ENCODE measurements around the gene RBM28. TPM values are rescaled to one million over a fixed set of nuclear protein-coding genes. Genes with fewer than 3 reads are reported as not detected.
"Not testable (repeated sequence)": the region's sequence is repeated elsewhere in the genome, so short reads cannot be mapped to it uniquely, and the experiment has no call there.

RBM28 gene
- total RNA-seq, 2 experiments from 2014 or later, result 55.0 to 55.2 TPM

GRCh38 chr7:128281605-128282380, 61.9 kb downstream of the RBM28 start:
- CTCF ChIA-PET, result interaction anchor here (0.6 kb wide), 1 partner anchor 146 kb away, joined by 3 read pairs; no protein-coding TSS in a partner anchor
- POLR2A ChIA-PET, result no interaction called here

GRCh38 chr7:128280451-128280850, 63.3 kb downstream of the RBM28 start:
- ATAC-seq; H3K4me3 Mint-ChIP-seq; POLR2A ChIA-PET; DNase-seq; intact Hi-C loops (cut with DNase I, micrococcal nuclease); CTCF ChIA-PET; H3K27me3 Mint-ChIP-seq; H3K4me1 Mint-ChIP-seq; H3K27ac Mint-ChIP-seq: not testable (repeated sequence)
- Mint-ChIP-seq H3K9me3 (ENCODE audit: low read depth) (peaks cover 13% of the 10 kb centered on the region), H3K36me3 (ENCODE audit: low read depth) (peaks cover 32% of the 10 kb centered on the region)

More at GRCh38 chr7:128281605-128282380, 61.9 kb downstream of the RBM28 start:
- H3K4me1 Mint-ChIP-seq, result no peaks in the 10 kb centered on the region
- intact Hi-C loops (cut with DNase I, micrococcal nuclease), result no loop called here
- ATAC-seq, result no peak
- no peak for DNase-seq
- H3K27me3 Mint-ChIP-seq, result no peaks in the 10 kb centered on the region
- H3K9me3 Mint-ChIP-seq (ENCODE audit: low read depth), result peaks cover 13% of the 10 kb centered on the region
- H3K36me3 Mint-ChIP-seq (ENCODE audit: low read depth), result peaks cover 37% of the 10 kb centered on the region
- H3K4me3 Mint-ChIP-seq, result no peak overlapping the region
- H3K27ac Mint-ChIP-seq, result no peak overlapping the region

GRCh38 chr7:128279124-128279713, 64.5 kb downstream of the RBM28 start:
- no peak for DNase-seq
- H3K27ac Mint-ChIP-seq, result no peak overlapping the region
- ATAC-seq, result no peak
- intact Hi-C loops (cut with DNase I, micrococcal nuclease), result no loop called here
- H3K4me1 Mint-ChIP-seq, result no peaks in the 10 kb centered on the region
- peaks cover 13% of the 10 kb centered on the region for H3K9me3 Mint-ChIP-seq (ENCODE audit: low read depth)
- ChIA-PET POLR2A (no interaction called here), CTCF (no interaction called here)
- H3K4me3 Mint-ChIP-seq, result no peak overlapping the region
- no peaks in the 10 kb centered on the region for H3K27me3 Mint-ChIP-seq
- peaks cover 32% of the 10 kb centered on the region for H3K36me3 Mint-ChIP-seq (ENCODE audit: low read depth)

- H3K4me3 Mint-ChIP-seq, result no peak overlapping the region
- H3K27me3 Mint-ChIP-seq, result no peaks in the 10 kb centered on the region
- ATAC-seq, result no peak
- DNase-seq, result no peak
- H3K36me3 Mint-ChIP-seq (ENCODE audit: low read depth), result peaks cover 32% of the 10 kb centered on the region
- no peaks in the 10 kb centered on the region for H3K4me1 Mint-ChIP-seq
- intact Hi-C loops (cut with DNase I, micrococcal nuclease), result no loop called here
- peaks cover 13% of the 10 kb centered on the region for H3K9me3 Mint-ChIP-seq (ENCODE audit: low read depth)
- POLR2A ChIA-PET, result no interaction called here
- no peak overlapping the region for H3K27ac Mint-ChIP-seq
- CTCF ChIA-PET, result interaction anchor here (0.6 kb wide), 1 partner anchor 392 kb away, joined by 3 read pairs; no protein-coding TSS in a partner anchor
Observed at GRCh38 chr7:128278366-128278765, 65.3 kb downstream of the RBM28 start.

GRCh38 chr7:128275681-128276080, 68.0 kb downstream of the RBM28 start:
- H3K9me3 Mint-ChIP-seq (ENCODE audit: low read depth), result peaks cover 12% of the 10 kb centered on the region
- H3K36me3 Mint-ChIP-seq (ENCODE audit: low read depth), result peaks cover 18% of the 10 kb centered on the region
- CTCF ChIA-PET, result no interaction called here
- peaks cover 8% of the 10 kb centered on the region for H3K27me3 Mint-ChIP-seq
- POLR2A ChIA-PET, result no interaction called here
- H3K27ac Mint-ChIP-seq, result no peak overlapping the region
- ATAC-seq (no peak), DNase-seq (no peak)
- intact Hi-C loops (cut with DNase I, micrococcal nuclease), result no loop called here
- H3K4me1 Mint-ChIP-seq, result no peaks in the 10 kb centered on the region
- no peak overlapping the region for H3K4me3 Mint-ChIP-seq

- Mint-ChIP-seq H3K4me3 (no peak overlapping the region), H3K27ac (no peak overlapping the region), H3K4me1 (no peaks in the 10 kb centered on the region), H3K36me3 (ENCODE audit: low read depth) (peaks cover 13% of the 10 kb centered on the region), H3K9me3 (ENCODE audit: low read depth) (peaks cover 9% of the 10 kb centered on the region), H3K27me3 (peaks cover 8% of the 10 kb centered on the region)
- no peak for ATAC-seq
- no peak for DNase-seq
- POLR2A ChIA-PET, result no interaction called here
- intact Hi-C loops (cut with DNase I, micrococcal nuclease), result no loop called here
- CTCF ChIA-PET, result no interaction called here
Observed at GRCh38 chr7:128274884-128275603, 68.7 kb downstream of the RBM28 start.

- Mint-ChIP-seq H3K27ac (no peak overlapping the region), H3K4me3 (no peak overlapping the region), H3K4me1 (no peaks in the 10 kb centered on the region), H3K9me3 (ENCODE audit: low read depth) (peaks cover 4% of the 10 kb centered on the region), H3K27me3 (peaks cover 12% of the 10 kb centered on the region), H3K36me3 (ENCODE audit: low read depth) (peaks cover 8% of the 10 kb centered on the region)
- CTCF ChIA-PET, result no interaction called here
- POLR2A ChIA-PET, result no interaction called here
- intact Hi-C loops (cut with DNase I, micrococcal nuclease), result no loop called here
- DNase-seq (no peak), ATAC-seq (no peak)
Observed at GRCh38 chr7:128274246-128274883, 69.3 kb downstream of the RBM28 start.

GRCh38 chr7:128271942-128272481, 71.7 kb downstream of the RBM28 start:
- CTCF ChIA-PET, result no interaction called here
- intact Hi-C loops (cut with DNase I, micrococcal nuclease), result no loop called here
- Mint-ChIP-seq H3K27me3 (peaks cover 24% of the 10 kb centered on the region), H3K9me3 (ENCODE audit: low read depth) (no peaks in the 10 kb centered on the region), H3K4me1 (no peaks in the 10 kb centered on the region), H3K4me3 (no peak overlapping the region), H3K27ac (no peak overlapping the region), H3K36me3 (ENCODE audit: low read depth) (no peaks in the 10 kb centered on the region)
- no peak for DNase-seq
- ATAC-seq, result no peak
- POLR2A ChIA-PET, result no interaction called here

GRCh38 chr7:128271471-128271941, 72.2 kb downstream of the RBM28 start:
- Mint-ChIP-seq H3K27me3 (peaks cover 24% of the 10 kb centered on the region), H3K27ac (no peak overlapping the region), H3K4me1 (no peaks in the 10 kb centered on the region), H3K4me3 (no peak overlapping the region), H3K9me3 (ENCODE audit: low read depth) (no peaks in the 10 kb centered on the region), H3K36me3 (ENCODE audit: low read depth) (no peaks in the 10 kb centered on the region)
- POLR2A ChIA-PET, result no interaction called here
- DNase-seq (no peak), ATAC-seq (no peak)
- CTCF ChIA-PET, result no interaction called here
- intact Hi-C loops (cut with DNase I, micrococcal nuclease), result no loop called here

GRCh38 chr7:128270826-128271272, 72.9 kb downstream of the RBM28 start:
- CTCF ChIA-PET, result no interaction called here
- H3K27ac Mint-ChIP-seq, result no peak overlapping the region
- H3K27me3 Mint-ChIP-seq, result peaks cover 24% of the 10 kb centered on the region
- POLR2A ChIA-PET, result no interaction called here
- H3K4me3 Mint-ChIP-seq, result no peak overlapping the region
- H3K4me1 Mint-ChIP-seq, result no peaks in the 10 kb centered on the region
- ATAC-seq, result no peak
- H3K9me3 Mint-ChIP-seq (ENCODE audit: low read depth), result no peaks in the 10 kb centered on the region
- DNase-seq, result no peak
- no peaks in the 10 kb centered on the region for H3K36me3 Mint-ChIP-seq (ENCODE audit: low read depth)
- intact Hi-C loops (cut with DNase I, micrococcal nuclease), result no loop called here

- no peaks in the 10 kb centered on the region for H3K9me3 Mint-ChIP-seq (ENCODE audit: low read depth)
- no peaks in the 10 kb centered on the region for H3K4me1 Mint-ChIP-seq
- intact Hi-C loops (cut with DNase I, micrococcal nuclease), result no loop called here
- DNase-seq (no peak), ATAC-seq (no peak)
- ChIA-PET POLR2A (no interaction called here), CTCF (no interaction called here)
- no peak overlapping the region for H3K4me3 Mint-ChIP-seq
- H3K36me3 Mint-ChIP-seq (ENCODE audit: low read depth), result no peaks in the 10 kb centered on the region
- H3K27ac Mint-ChIP-seq, result no peak overlapping the region
- H3K27me3 Mint-ChIP-seq, result peaks cover 24% of the 10 kb centered on the region
Observed at GRCh38 chr7:128268233-128268632, 75.5 kb downstream of the RBM28 start.

Data from activated CD4-positive, alpha-beta T cell treated with anti-CD3 and anti-CD28 coated beads for 36 hours (primary cell).